DOHH2 (cell line): ENCODE results near the gene RANBP3.
"Not testable (repeated sequence)": the region's sequence is repeated elsewhere in the genome, so short reads cannot be mapped to it uniquely, and the experiment has no call there.

ENCODE experiments used
- H3F3A ChIP-seq: fragments of 200-600 bp; sonication (generic), shearing (Covaris generic); 2 replicates; pipeline ENCODE4 v1.6.0; 2016; ENCODE audit warnings: antibody characterized with exemption, mild to moderate bottlenecking; ENCODE audit not compliant: control insufficient read depth, insufficient read depth
- H3K27ac ChIP-seq: fragments of 200-600 bp; sonication (generic); 2 replicates; pipeline ENCODE4 v1.5.1; 2014; ENCODE audit warnings: low read depth, mild to moderate bottlenecking, low read length, moderate library complexity
- H3K27me3 ChIP-seq: fragments of 200-600 bp; sonication (generic); 2 replicates; pipeline ENCODE4 v1.6.1; 2014; ENCODE audit warnings: mild to moderate bottlenecking, low read length, mixed read lengths; ENCODE audit not compliant: control insufficient read depth
- H3K36me3 ChIP-seq: fragments of 200-600 bp; sonication (generic); 2 replicates; pipeline ENCODE4 v1.6.1; 2014; ENCODE audit warnings: mild to moderate bottlenecking, low read length, moderate library complexity, mixed read lengths; ENCODE audit not compliant: control insufficient read depth
- H3K4me1 ChIP-seq: fragments of 200-600 bp; sonication (generic); 2 replicates; pipeline ENCODE4 v1.6.1; 2014; ENCODE audit warnings: mild to moderate bottlenecking, low read length, mixed read lengths; ENCODE audit not compliant: control insufficient read depth
- H3K4me2 ChIP-seq: fragments of 200-600 bp; sonication (generic); 2 replicates; pipeline ENCODE4 v1.6.0; 2014; ENCODE audit warnings: mild to moderate bottlenecking, low read length, moderate library complexity
- H3K4me3 ChIP-seq: fragments of 200-600 bp; sonication (generic); 2 replicates; pipeline ENCODE4 v1.5.1; 2014; ENCODE audit warnings: mild to moderate bottlenecking, low read length, mixed read lengths
- H3K79me2 ChIP-seq: fragments of 200-600 bp; sonication (generic); 2 replicates; pipeline ENCODE4 v1.6.1; 2014; ENCODE audit warnings: mild to moderate bottlenecking, low read length, mixed read lengths; ENCODE audit not compliant: control insufficient read depth
- H3K9me2 ChIP-seq: fragments of 200-600 bp; sonication (generic); replicated peaks from 2 replicates; pipeline ENCODE4 v1.6.1; 2014; ENCODE audit warnings: mild to moderate bottlenecking, low read length, mixed read lengths; ENCODE audit not compliant: control insufficient read depth
- H3K9me3 ChIP-seq: fragments of 200-600 bp; sonication (generic); 2 replicates; pipeline ENCODE4 v1.6.1; 2014; ENCODE audit warnings: antibody characterized with exemption, low read length, mixed read lengths; ENCODE audit not compliant: control insufficient read depth, insufficient read depth
- H4K20me1 ChIP-seq: fragments of 200-600 bp; sonication (generic); 2 replicates; pipeline ENCODE4 v1.6.0; 2014; ENCODE audit warnings: low read depth, mild to moderate bottlenecking, antibody characterized with exemption, low read length, moderate library complexity; ENCODE audit not compliant: control insufficient read depth, insufficient read depth
- EZH2phosphoT487 ChIP-seq: fragments of 200-600 bp; sonication (generic); IDR thresholded peaks from 2 replicates; pipeline ENCODE4 v1.6.1; 2017; ENCODE audit warnings: borderline replicate concordance, mild to moderate bottlenecking, antibody characterized with exemption, low read length, moderate library complexity, mixed read lengths
- TF ChIP-seq, protein P1 (sequence below): fragments of 200-600 bp; sonication (generic); IDR thresholded peaks from one replicate; pipeline ENCODE4 v1.5.1; 2014; ENCODE audit warnings: antibody characterized with exemption, mild to moderate bottlenecking, low read depth, low read length; ENCODE audit not compliant: poor library complexity, severe bottlenecking

RANBP3 gene

GRCh38 chr19:5891572-5891937, 86.4 kb downstream of the RANBP3 start:
- H3K27me3 ChIP-seq, result peaks cover 3% of the 10 kb centered on the region
- no peak for TF ChIP-seq EZH2phosphoT487
- TF ChIP-seq, protein P1, sequence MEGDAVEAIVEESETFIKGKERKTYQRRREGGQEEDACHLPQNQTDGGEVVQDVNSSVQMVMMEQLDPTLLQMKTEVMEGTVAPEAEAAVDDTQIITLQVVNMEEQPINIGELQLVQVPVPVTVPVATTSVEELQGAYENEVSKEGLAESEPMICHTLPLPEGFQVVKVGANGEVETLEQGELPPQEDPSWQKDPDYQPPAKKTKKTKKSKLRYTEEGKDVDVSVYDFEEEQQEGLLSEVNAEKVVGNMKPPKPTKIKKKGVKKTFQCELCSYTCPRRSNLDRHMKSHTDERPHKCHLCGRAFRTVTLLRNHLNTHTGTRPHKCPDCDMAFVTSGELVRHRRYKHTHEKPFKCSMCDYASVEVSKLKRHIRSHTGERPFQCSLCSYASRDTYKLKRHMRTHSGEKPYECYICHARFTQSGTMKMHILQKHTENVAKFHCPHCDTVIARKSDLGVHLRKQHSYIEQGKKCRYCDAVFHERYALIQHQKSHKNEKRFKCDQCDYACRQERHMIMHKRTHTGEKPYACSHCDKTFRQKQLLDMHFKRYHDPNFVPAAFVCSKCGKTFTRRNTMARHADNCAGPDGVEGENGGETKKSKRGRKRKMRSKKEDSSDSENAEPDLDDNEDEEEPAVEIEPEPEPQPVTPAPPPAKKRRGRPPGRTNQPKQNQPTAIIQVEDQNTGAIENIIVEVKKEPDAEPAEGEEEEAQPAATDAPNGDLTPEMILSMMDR, result no peak
- H3K79me2 ChIP-seq, result no peaks in the 10 kb centered on the region
- H3F3A ChIP-seq, result 0 out of 2 replicates have a peak, but pooled peaks cover 5% of the 10 kb centered on the region
- no peaks in the 10 kb centered on the region for H3K9me3 ChIP-seq
- no peaks in the 10 kb centered on the region for H3K9me2 ChIP-seq
- H3K4me3 ChIP-seq, result no peak overlapping the region
- H3K4me2 ChIP-seq, result no peak overlapping the region
- H3K27ac ChIP-seq, result no peak overlapping the region
- no peaks in the 10 kb centered on the region for H4K20me1 ChIP-seq
- H3K4me1 ChIP-seq, result no peaks in the 10 kb centered on the region
- peaks cover 14% of the 10 kb centered on the region for H3K36me3 ChIP-seq

DNA sequence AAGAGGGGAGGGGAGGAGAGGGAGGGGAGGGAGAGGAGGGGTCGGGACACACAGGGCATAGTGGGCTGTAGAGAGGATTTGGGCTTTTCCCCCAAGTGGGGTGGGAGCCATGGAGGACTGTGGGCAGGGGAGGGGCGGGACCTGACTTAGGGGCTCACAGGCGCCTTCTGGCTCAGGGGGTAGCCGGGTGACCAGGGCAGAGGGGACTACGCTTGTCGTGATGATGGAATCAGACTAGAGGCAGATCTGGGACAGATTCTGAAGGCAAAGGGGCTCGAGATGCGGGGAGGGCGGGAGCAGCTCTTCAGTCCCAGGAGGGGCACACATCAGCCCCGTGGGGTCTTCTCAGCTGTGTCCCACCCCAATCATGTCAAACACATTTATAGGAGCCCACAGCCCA, 87.8 kb downstream of the RANBP3 start:
- TF ChIP-seq EZH2phosphoT487, result no peak
- TF ChIP-seq, protein P1, result no peak
- Histone ChIP-seq H3K4me2 (no peak overlapping the region), H3F3A (0 out of 2 replicates have a peak, but pooled peaks cover 5% of the 10 kb centered on the region), H3K36me3 (peaks cover 3% of the 10 kb centered on the region; the same call in 1 of the 2 replicates), H4K20me1 (no peaks in the 10 kb centered on the region), H3K27ac (no peak overlapping the region), H3K4me3 (no peak overlapping the region), H3K27me3 (peaks cover 3% of the 10 kb centered on the region), H3K9me2 (no peaks in the 10 kb centered on the region), H3K9me3 (no peaks in the 10 kb centered on the region), H3K79me2 (no peaks in the 10 kb centered on the region), H3K4me1 (no peaks in the 10 kb centered on the region)

DNA sequence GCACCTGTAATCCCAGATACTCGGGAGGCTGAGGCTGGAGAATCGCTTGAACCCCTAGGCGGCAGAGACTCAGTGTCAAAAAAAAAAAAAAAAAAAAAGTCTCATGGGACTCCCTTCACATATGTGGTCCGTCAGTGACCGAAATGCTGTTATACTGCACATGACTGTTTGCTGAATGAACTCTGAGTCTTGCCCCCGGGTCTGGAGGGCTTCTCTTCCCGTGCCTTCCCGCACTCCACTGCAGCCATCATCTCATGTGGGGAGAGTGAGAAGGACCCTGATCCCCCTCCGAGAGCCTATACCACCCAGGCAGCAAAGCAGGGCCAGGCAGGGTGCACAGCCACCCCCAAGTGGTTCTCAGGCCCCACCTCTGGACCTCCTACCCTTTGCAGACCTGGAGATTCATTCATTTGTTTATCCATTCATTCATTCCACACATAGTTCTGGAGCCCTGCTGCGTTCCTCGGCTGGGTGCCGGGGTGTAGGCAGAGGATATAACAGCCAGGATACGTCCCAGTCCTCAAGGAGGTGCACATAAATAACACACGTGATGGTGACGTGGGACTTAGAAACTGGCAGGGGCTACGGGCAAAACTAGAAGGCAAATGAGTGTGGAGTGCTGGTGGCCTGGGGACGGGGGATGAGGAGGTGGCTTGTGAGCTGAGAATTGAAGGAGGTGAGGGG, 88.5 kb downstream of the RANBP3 start:
- peaks cover 3% of the 10 kb centered on the region for H3K27me3 ChIP-seq
- H3K9me3 ChIP-seq, result no peaks in the 10 kb centered on the region
- no peak for TF ChIP-seq EZH2phosphoT487
- H3K79me2 ChIP-seq, result no peaks in the 10 kb centered on the region
- no peaks in the 10 kb centered on the region for H3K9me2 ChIP-seq
- no peaks in the 10 kb centered on the region for H4K20me1 ChIP-seq
- no peak overlapping the region for H3K4me2 ChIP-seq
- H3K4me1 ChIP-seq, result no peaks in the 10 kb centered on the region
- H3K36me3 ChIP-seq, result no peaks in the 10 kb centered on the region
- H3K4me3 ChIP-seq, result no peak overlapping the region
- 0 out of 2 replicates have a peak, but pooled peaks cover 5% of the 10 kb centered on the region for H3F3A ChIP-seq
- no peak overlapping the region for H3K27ac ChIP-seq

DNA sequence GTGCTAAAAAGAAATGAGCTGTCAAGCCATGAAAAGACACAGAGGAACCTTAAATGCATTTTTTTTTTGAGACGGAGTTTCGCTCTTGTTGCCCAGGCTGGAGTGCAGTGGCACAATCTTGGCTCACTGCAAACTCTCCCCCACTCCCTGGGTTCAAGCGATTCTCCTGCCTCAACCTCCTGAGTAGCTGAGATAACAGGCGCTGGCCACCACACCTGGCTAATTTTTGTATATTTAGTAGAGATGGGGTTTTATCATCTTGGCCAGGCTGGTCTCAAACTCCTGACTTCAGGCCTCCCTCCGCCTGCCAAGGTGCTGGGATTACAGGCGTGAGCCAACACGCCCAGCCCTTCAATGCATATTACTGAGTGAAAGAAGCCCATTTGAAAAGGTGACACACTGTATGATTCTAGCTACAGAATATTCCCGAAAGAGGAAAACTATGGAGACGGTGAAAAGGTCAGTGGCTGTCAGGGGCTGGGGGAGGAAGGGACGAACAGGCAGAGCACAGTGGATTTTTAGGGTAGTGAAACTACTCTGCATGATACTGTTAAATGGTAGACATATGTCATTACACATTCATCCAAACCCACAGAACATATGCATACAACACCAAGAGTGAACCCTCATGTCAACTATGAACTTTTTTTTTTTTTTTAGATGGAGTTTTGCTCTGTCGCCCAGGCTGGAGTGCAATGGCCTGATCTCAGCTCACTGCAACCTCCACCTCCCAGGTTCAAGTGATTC, 93.7 kb downstream of the RANBP3 start:
- not testable (repeated sequence) for H3K27ac ChIP-seq, H3F3A ChIP-seq, H3K9me3 ChIP-seq, H3K36me3 ChIP-seq, H4K20me1 ChIP-seq, H3K9me2 ChIP-seq, H3K79me2 ChIP-seq, H3K4me3 ChIP-seq, H3K4me2 ChIP-seq, H3K27me3 ChIP-seq, H3K4me1 ChIP-seq

DNA sequence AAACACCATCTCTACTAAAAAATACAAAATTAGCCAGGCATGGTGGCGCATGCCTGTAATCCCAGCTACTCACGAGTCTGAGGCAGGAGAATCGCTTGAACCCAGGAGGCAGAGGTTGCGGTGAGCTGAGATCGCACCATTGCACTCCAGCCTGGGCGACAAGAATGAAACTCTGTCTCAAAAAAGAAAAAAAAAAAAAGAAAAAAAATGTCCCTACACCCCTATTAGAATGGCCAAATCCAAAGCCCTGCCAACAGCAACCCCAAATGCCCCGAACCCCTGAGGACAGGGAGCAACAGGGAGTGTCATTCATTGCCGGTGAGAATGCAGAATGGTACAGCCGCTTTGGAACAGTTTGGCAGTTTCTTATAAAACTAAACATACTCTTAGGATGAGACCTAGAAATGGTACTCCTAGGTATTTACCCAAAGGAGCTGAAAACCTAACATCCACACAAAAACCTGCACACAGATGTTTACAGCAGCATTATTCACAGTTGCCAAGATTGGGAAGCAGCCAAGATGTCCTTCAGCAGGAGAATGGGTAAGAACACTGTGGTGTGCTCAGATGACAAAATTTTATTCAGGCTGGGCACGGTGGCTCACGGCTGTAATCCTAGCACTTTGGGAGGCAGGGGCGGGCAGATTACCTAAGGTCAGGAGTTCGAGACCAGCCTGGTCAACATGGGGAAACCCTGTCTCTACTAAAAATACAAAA, 94.6 kb downstream of the RANBP3 start:
- not testable (repeated sequence) for H3K27ac ChIP-seq

More for the DNA sequence above, 94.6 kb downstream of the RANBP3 start:
- H3K36me3 ChIP-seq, H3K27me3 ChIP-seq, H3K79me2 ChIP-seq, H3K4me1 ChIP-seq, H3F3A ChIP-seq, H3K9me3 ChIP-seq, H3K9me2 ChIP-seq, H3K4me3 ChIP-seq, H3K4me2 ChIP-seq, H4K20me1 ChIP-seq: not testable (repeated sequence)
